Esophagus squamous epithelium (tissue), 4 donors: Measurements from ENCODE around the gene FRMD4A.

Source experiments
- CTCF ChIP-seq, 6 experiments: fragments of 450-650 bp in 4 of 6; fragments of 200-600 bp in 2 of 6; sonication (generic) in 2 of 6; IDR thresholded peaks; one replicate each; pipeline ENCODE4 v1.5.1; 2016 to 2019; ENCODE audit warnings: antibody characterized with exemption in 6 of 6, mild to moderate bottlenecking in 4 of 6, moderate library complexity in 4 of 6
- POLR2A ChIP-seq, 4 donors: fragments of 450-650 bp; IDR thresholded peaks; one replicate each; pipeline ENCODE4 v1.6.1; 2017; ENCODE audit warnings: antibody characterized with exemption in 4 of 4, mild to moderate bottlenecking in 4 of 4, moderate library complexity in 3 of 4

GRCh38 chr10:13629116-13629515 is 701.6 kb downstream of the FRMD4A start:
- no peak for TF ChIP-seq POLR2A (IDR thresholded peaks at IDR 0.05)
- no peak for TF ChIP-seq CTCF (IDR thresholded peaks at IDR 0.05)
